Neural cell (in vitro differentiated cells): ENCODE results near the gene BZW2. TPM values are rescaled to one million over a fixed set of nuclear protein-coding genes. Genes with fewer than 3 reads are reported as not detected.

Experiments
- H2AFZ ChIP-seq: fragments of 200-600, 300-800 bp; sonication (generic), shearing (Covaris generic); 2 replicates; pipeline ENCODE4 v1.6.0; 2014; ENCODE audit warnings: low read depth, mild to moderate bottlenecking, antibody characterized with exemption, low read length, moderate library complexity
- H3F3A ChIP-seq: fragments of 200-600 bp; shearing (Covaris generic); 2 replicates; pipeline ENCODE4 v1.6.1; 2016; ENCODE audit warnings: mild to moderate bottlenecking, moderate library complexity, mixed read lengths, antibody characterized with exemption, low read length; ENCODE audit not compliant: insufficient read depth, poor library complexity, severe bottlenecking
- H3K27ac ChIP-seq: fragments of 200-600, 300-800 bp; sonication (generic), shearing (Covaris generic); 2 replicates; pipeline ENCODE4 v1.5.1; 2014; ENCODE audit warnings: mild to moderate bottlenecking, low read length, moderate library complexity
- H3K27me3 ChIP-seq: fragments of 300-800, 200-600 bp; sonication (generic), shearing (Covaris generic); 2 replicates; pipeline ENCODE4 v1.6.0; 2014; ENCODE audit warnings: mild to moderate bottlenecking, low read depth, low read length, moderate library complexity; ENCODE audit not compliant: insufficient read depth
- H3K36me3 ChIP-seq: fragments of 300-800, 200-600 bp; sonication (generic), shearing (Covaris generic); 2 replicates; pipeline ENCODE4 v1.5.1; 2014; ENCODE audit warnings: mild to moderate bottlenecking, antibody characterized with exemption, low read length, moderate library complexity; ENCODE audit not compliant: insufficient read depth
- H3K4me2 ChIP-seq: fragments of 300-800, 200-600 bp; sonication (generic), shearing (Covaris generic); 2 replicates; pipeline ENCODE4 v1.6.0; 2014; ENCODE audit warnings: mild to moderate bottlenecking, low read length
- H3K4me3 ChIP-seq: fragments of 300-800, 200-600 bp; sonication (generic), shearing (Covaris generic); 2 replicates; pipeline ENCODE4 v1.5.1; 2014; ENCODE audit warnings: mild to moderate bottlenecking, low read length, moderate library complexity
- H3K79me2 ChIP-seq: fragments of 200-600 bp; shearing (Covaris generic); replicated peaks from 2 replicates; pipeline ENCODE4 v1.6.0; 2014; ENCODE audit warnings: mild to moderate bottlenecking, low read length, moderate library complexity; ENCODE audit not compliant: insufficient read depth
- H3K9ac ChIP-seq: fragments of 300-800, 200-600 bp; sonication (generic), shearing (Covaris generic); 2 replicates; pipeline ENCODE4 v1.6.1; 2016; ENCODE audit warnings: mild to moderate bottlenecking, low read length, mixed read lengths
- H3K9me2 ChIP-seq: fragments of 200-600 bp; shearing (Covaris generic); 2 replicates; pipeline ENCODE4 v1.6.1; 2016; ENCODE audit warnings: mild to moderate bottlenecking, low read length, mixed read lengths; ENCODE audit not compliant: insufficient read depth
- H3K9me3 ChIP-seq: fragments of 200-600, 300-800 bp; sonication (generic), shearing (Covaris generic); 2 replicates; pipeline ENCODE4 v1.6.1; 2016; ENCODE audit warnings: mild to moderate bottlenecking, mixed run types, low read length, moderate library complexity, mixed read lengths
- H4K20me1 ChIP-seq: fragments of 200-600 bp; shearing (Covaris generic); 2 replicates; pipeline ENCODE4 v1.6.1; 2016; ENCODE audit warnings: mild to moderate bottlenecking, mixed run types; ENCODE audit not compliant: insufficient read depth
- CTCF ChIP-seq: fragments of 450-650 bp; IDR thresholded peaks from 2 replicates; pipeline ENCODE4 v1.5.1; 2014; ENCODE audit warnings: antibody characterized with exemption, mild to moderate bottlenecking, moderate library complexity; ENCODE audit not compliant: poor library complexity, severe bottlenecking
- EP300 ChIP-seq: fragments of 450-650 bp; conservative IDR thresholded peaks from 2 replicates; pipeline ENCODE4 v1.6.1; 2014; ENCODE audit warnings: antibody characterized with exemption, mild to moderate bottlenecking, moderate library complexity; ENCODE audit not compliant: poor library complexity, severe bottlenecking
- EZH2 ChIP-seq: fragments of 200-600, 300-800 bp; shearing (Covaris generic), sonication (generic); IDR thresholded peaks from 2 replicates; pipeline ENCODE4 v1.6.1; 2014; ENCODE audit warnings: antibody characterized with exemption, low read length, borderline replicate concordance, mild to moderate bottlenecking; ENCODE audit not compliant: insufficient read depth, poor library complexity, severe bottlenecking
- MXI1 ChIP-seq: fragments of 450-650 bp; conservative IDR thresholded peaks from 2 replicates; pipeline ENCODE4 v1.6.1; 2014; ENCODE audit warnings: antibody characterized with exemption, mild to moderate bottlenecking; ENCODE audit not compliant: poor library complexity, severe bottlenecking
- POLR2AphosphoS5 ChIP-seq: IDR thresholded peaks from 2 replicates; pipeline ENCODE4 v1.6.1; 2012
- RAD21 ChIP-seq: fragments of 450-650 bp; conservative IDR thresholded peaks from 2 replicates; pipeline ENCODE4 v1.6.1; 2014; ENCODE audit warnings: antibody characterized with exemption, mild to moderate bottlenecking, moderate library complexity
- SMC3 ChIP-seq: fragments of 450-650 bp; conservative IDR thresholded peaks from 2 replicates; pipeline ENCODE4 v1.6.1; 2014; ENCODE audit warnings: antibody characterized with exemption, mild to moderate bottlenecking, moderate library complexity; ENCODE audit not compliant: poor library complexity
- TAF1 ChIP-seq: IDR thresholded peaks from 2 replicates; pipeline ENCODE4 v1.6.1; 2012; ENCODE audit warnings: low read depth
- polyA plus RNA-seq: library from polyadenylated mRNA; depleted of rRNA; stranded (reverse); fragments of >200 nt; gene quantifications from 2 replicates; pipeline ENCODE4 v1.2.3, GENCODE V29; 2014
- TF ChIP-seq, protein P1 (sequence below): IDR thresholded peaks from 2 replicates; pipeline ENCODE4 v1.6.1; 2012; ENCODE audit warnings: borderline replicate concordance

The BZW2 gene
- polyA plus RNA-seq, 1 donor from 2014 or later, result 203 TPM

GRCh38 chr7:16702441-16702840 lies 56.5 kb downstream of the BZW2 start:
- Histone ChIP-seq H3K27ac (no peak overlapping the region), H3F3A (no peaks in the 10 kb centered on the region), H3K36me3 (peaks cover 16% of the 10 kb centered on the region)

DNA sequence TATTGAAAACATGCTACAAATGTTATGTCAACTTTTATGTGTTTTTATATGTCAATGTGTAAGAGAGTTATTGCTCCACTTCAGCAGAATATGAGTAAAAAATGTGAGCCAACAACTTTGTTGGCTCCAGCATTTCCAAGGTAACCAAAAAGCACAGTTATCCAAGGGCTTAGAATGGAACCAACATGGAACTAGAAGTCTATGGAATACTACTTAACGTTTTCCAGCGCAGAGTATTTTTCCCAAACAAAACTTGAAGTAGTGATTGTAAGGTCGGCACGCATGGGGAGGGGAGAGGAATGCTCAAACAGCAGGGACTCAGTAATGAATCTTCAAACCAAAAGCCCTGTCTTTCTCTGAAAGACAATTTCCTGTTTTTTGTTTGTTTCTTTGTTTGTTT lies 62.5 kb downstream of the BZW2 start:
- Histone ChIP-seq H3F3A (no peaks in the 10 kb centered on the region), H3K79me2 (no peaks in the 10 kb centered on the region), H3K4me3 (no peak overlapping the region), H3K27me3 (no peaks in the 10 kb centered on the region), H3K27ac (no peak overlapping the region), H3K9me3 (no peaks in the 10 kb centered on the region), H3K36me3 (no peaks in the 10 kb centered on the region), H3K4me2 (no peak overlapping the region), H2AFZ (no peak overlapping the region), H3K9me2 (no peaks in the 10 kb centered on the region), H4K20me1 (no peaks in the 10 kb centered on the region), H3K9ac (no peak overlapping the region)
- TF ChIP-seq, protein P1, sequence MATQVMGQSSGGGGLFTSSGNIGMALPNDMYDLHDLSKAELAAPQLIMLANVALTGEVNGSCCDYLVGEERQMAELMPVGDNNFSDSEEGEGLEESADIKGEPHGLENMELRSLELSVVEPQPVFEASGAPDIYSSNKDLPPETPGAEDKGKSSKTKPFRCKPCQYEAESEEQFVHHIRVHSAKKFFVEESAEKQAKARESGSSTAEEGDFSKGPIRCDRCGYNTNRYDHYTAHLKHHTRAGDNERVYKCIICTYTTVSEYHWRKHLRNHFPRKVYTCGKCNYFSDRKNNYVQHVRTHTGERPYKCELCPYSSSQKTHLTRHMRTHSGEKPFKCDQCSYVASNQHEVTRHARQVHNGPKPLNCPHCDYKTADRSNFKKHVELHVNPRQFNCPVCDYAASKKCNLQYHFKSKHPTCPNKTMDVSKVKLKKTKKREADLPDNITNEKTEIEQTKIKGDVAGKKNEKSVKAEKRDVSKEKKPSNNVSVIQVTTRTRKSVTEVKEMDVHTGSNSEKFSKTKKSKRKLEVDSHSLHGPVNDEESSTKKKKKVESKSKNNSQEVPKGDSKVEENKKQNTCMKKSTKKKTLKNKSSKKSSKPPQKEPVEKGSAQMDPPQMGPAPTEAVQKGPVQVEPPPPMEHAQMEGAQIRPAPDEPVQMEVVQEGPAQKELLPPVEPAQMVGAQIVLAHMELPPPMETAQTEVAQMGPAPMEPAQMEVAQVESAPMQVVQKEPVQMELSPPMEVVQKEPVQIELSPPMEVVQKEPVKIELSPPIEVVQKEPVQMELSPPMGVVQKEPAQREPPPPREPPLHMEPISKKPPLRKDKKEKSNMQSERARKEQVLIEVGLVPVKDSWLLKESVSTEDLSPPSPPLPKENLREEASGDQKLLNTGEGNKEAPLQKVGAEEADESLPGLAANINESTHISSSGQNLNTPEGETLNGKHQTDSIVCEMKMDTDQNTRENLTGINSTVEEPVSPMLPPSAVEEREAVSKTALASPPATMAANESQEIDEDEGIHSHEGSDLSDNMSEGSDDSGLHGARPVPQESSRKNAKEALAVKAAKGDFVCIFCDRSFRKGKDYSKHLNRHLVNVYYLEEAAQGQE, result no peak
- TF ChIP-seq RAD21 (no peak), EZH2 (no peak), MXI1 (no peak), SMC3 (no peak), TAF1 (no peak)

More at GRCh38 chr7:16702441-16702840, 56.5 kb downstream of the BZW2 start:
- H3K4me2 ChIP-seq, result no peak overlapping the region
- H3K9me3 ChIP-seq, result no peaks in the 10 kb centered on the region
- no peaks in the 10 kb centered on the region for H4K20me1 ChIP-seq
- H3K27me3 ChIP-seq, result no peaks in the 10 kb centered on the region
- H3K4me3 ChIP-seq, result no peak overlapping the region
- TF ChIP-seq MXI1 (no peak), CTCF (peak; percentile 55), SMC3 (peak; percentile 20), POLR2AphosphoS5 (no peak), RAD21 (peak; percentile 60)
- H3K9ac ChIP-seq, result no peak overlapping the region
- no peaks in the 10 kb centered on the region for H3K79me2 ChIP-seq
- H3K9me2 ChIP-seq, result no peaks in the 10 kb centered on the region
- no peak overlapping the region for H2AFZ ChIP-seq

DNA sequence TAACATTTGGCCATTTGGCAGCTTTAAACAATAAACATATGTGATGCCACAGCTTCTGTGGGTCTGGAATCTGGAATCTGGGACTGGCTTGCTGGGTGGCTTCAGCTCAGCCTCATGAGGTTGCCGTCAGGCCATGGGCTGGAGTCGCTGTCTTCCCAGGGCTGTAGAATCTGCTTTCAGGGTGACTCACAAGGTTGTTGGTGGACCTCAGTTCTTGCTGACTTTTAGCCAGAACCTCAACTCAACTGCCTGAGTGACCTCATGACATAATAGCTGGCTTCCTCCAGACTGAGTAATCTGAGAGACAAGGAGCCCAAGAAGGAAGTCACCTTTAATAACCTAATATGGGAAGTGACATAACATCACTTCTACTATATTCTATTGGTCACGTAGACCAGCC lies 63.0 kb downstream of the BZW2 start:
- no peak overlapping the region for H2AFZ ChIP-seq
- TF ChIP-seq POLR2AphosphoS5 (no peak), EZH2 (no peak), RAD21 (no peak), EP300 (no peak), TAF1 (no peak), MXI1 (no peak), CTCF (no peak), SMC3 (no peak)
- TF ChIP-seq, protein P1, result no peak
- H3K79me2 ChIP-seq, result no peaks in the 10 kb centered on the region
- H3K4me3 ChIP-seq, result no peak overlapping the region
- H3K4me2 ChIP-seq, result no peak overlapping the region
- no peaks in the 10 kb centered on the region for H3K27me3 ChIP-seq
- no peak overlapping the region for H3K27ac ChIP-seq
- H3K36me3 ChIP-seq, result no peaks in the 10 kb centered on the region
- H4K20me1 ChIP-seq, result no peaks in the 10 kb centered on the region
- H3K9me3 ChIP-seq, result no peaks in the 10 kb centered on the region
- H3K9me2 ChIP-seq, result no peaks in the 10 kb centered on the region
- H3K9ac ChIP-seq, result no peak overlapping the region
- no peaks in the 10 kb centered on the region for H3F3A ChIP-seq
